ENCODE data around the gene ELF4. TPM values are rescaled to one million over a fixed set of nuclear protein-coding genes. Genes with fewer than 3 reads are reported as not detected.

The ELF4 gene
- total RNA-seq, 1 donor: 25.0 TPM

GRCh38 chrX:130015181-130015580, 95.1 kb downstream of the ELF4 start:
- Histone ChIP-seq H3K4me1 (ENCODE audit: insufficient read depth, low read length) (no peaks in the 10 kb centered on the region), H3K79me2 (ENCODE audit: insufficient read depth, low read length) (no peaks in the 10 kb centered on the region), H2AFZ (ENCODE audit: low read length) (no peak overlapping the region), H3K27ac (ENCODE audit: low read depth, low read length) (no peak overlapping the region), H3K4me2 (ENCODE audit: insufficient read depth, low read length) (no peak overlapping the region), H4K20me1 (ENCODE audit: insufficient read depth, low read length) (no peaks in the 10 kb centered on the region), H3K36me3 (ENCODE audit: insufficient read depth, low read length) (no peaks in the 10 kb centered on the region), H3K27me3 (ENCODE audit: insufficient read depth, low read length) (no peaks in the 10 kb centered on the region), H3K9me3 (ENCODE audit: low read depth, low read length) (no peaks in the 10 kb centered on the region), H3K4me3 (ENCODE audit: insufficient read depth, low read length) (no peak overlapping the region)
- DNase-seq (ENCODE audit: insufficient read length, low spot score, missing footprints): peak; percentile 26
- no peak for TF ChIP-seq CTCF (IDR thresholded peaks at IDR 0.05; ENCODE audit: extremely low read depth, low read depth, low read length)

Other genes starting within 250 kb of the ELF4 start
- gene UTP14A, start 204.3 kb downstream of the ELF4 start, total RNA-seq: 19.9 and 20.9 TPM in 2 replicates
- gene BCORL1, start 127.9 kb downstream of the ELF4 start, total RNA-seq: 1.4 and 1.8 TPM in 2 replicates
- 13.8 and 15.2 TPM in 2 replicates for gene AIFM1, start 55.3 kb upstream of the ELF4 start, total RNA-seq
- gene RAB33A, start 61.5 kb upstream of the ELF4 start, total RNA-seq: 6.2 and 8.0 TPM in 2 replicates
- 5.4 and 6.2 TPM in 2 replicates for gene ZNF280C, start 158.4 kb upstream of the ELF4 start, total RNA-seq
- gene SLC25A14, start 229.4 kb upstream of the ELF4 start, total RNA-seq: 10.9 and 13.3 TPM in 2 replicates